Transverse colon (tissue), 4 donors: ENCODE results near the gene ANKAR. TPM values are rescaled to one million over a fixed set of nuclear protein-coding genes. Genes with fewer than 3 reads are reported as not detected.

Source experiments
- DNase-seq: peaks from one replicate; pipeline ENCODE4 v3.0.0-alpha.2; 2019
- H3K27ac ChIP-seq, 4 donors: fragments of 200-600 bp; sonication (generic); 2 replicates each; pipeline ENCODE4 v1.5.1; 2016 to 2018; ENCODE audit warnings: inconsistent platforms in 4 of 4
- H3K27me3 ChIP-seq: fragments of 200-600 bp; sonication (generic); 2 replicates; pipeline ENCODE4 v1.5.1; 2017; ENCODE audit warnings: inconsistent platforms
- H3K36me3 ChIP-seq, 4 donors: fragments of 200-600 bp; sonication (generic); 2 replicates each; pipeline ENCODE4 v1.5.1; 2017 to 2019; ENCODE audit warnings: inconsistent platforms in 4 of 4
- H3K4me1 ChIP-seq, 4 donors: fragments of 200-600 bp; sonication (generic); 2 replicates each; pipeline ENCODE4 v1.5.1; 2017 to 2020; ENCODE audit warnings: inconsistent platforms in 4 of 4
- H3K4me3 ChIP-seq, 4 donors: fragments of 200-600 bp; sonication (generic); 1 replicate in 1 of 4; 2 replicates in 3 of 4; pipeline versions ENCODE4 v1.5.1 to v1.6.1; 2017 to 2019; ENCODE audit warnings: inconsistent platforms in 4 of 4
- H3K9me3 ChIP-seq, 2 donors: fragments of 200-600 bp; sonication (generic); 2 replicates each; pipeline ENCODE4 v1.5.1; 2017 to 2019; ENCODE audit warnings: inconsistent platforms in 2 of 2
- EP300 ChIP-seq: sonication (generic); formaldehyde crosslinking; IDR thresholded peaks from one replicate; pipeline ENCODE4 v1.6.1; 2017; ENCODE audit warnings: antibody characterized with exemption, low read depth
- POLR2A ChIP-seq: fragments of 450-650 bp; IDR thresholded peaks from one replicate; pipeline ENCODE4 v1.6.1; 2016; ENCODE audit warnings: antibody characterized with exemption, mild to moderate bottlenecking, moderate library complexity
- POLR2AphosphoS5 ChIP-seq, 3 donors: sonication (generic); formaldehyde crosslinking; IDR thresholded peaks; one replicate each; pipeline ENCODE4 v1.6.1; 2016; ENCODE audit warnings: antibody characterized with exemption in 3 of 3
- WGBS, 2 donors: methylation state at CpG; one replicate each; pipeline ENCODE4 v1.1.5; 2018; ENCODE audit warnings: low coverage in 1 of 2; 5-methylcytosine and 5-hydroxymethylcytosine counted together
- in situ Hi-C, 4 donors: fragments of 200-750 bp; cut with MboI; loops; one replicate each; pipeline versions ENCODE4 v1.15.0 to v1.15.1; 2017; ENCODE audit warnings: low sequenced_read_pairs in 3 of 4, low pct_ligation_motif_present in 1 of 4, low pct_unique_long_range_greater_than_20kb in 1 of 4
- intact Hi-C: fragments of 100-400 bp; cut with DNase I; formaldehyde crosslinking; loops from one replicate; pipeline ENCODE4 v1.15.1; 2023; ENCODE audit warnings: low total_unique reads
- total RNA-seq, 4 donors: library from RNA; depleted of rRNA; stranded (reverse); fragments of >200 nt; gene quantifications; one replicate each; pipeline ENCODE4 v1.1.0, GENCODE V29; 2016
- TF ChIP-seq, protein P1 (sequence below), 5 experiments: fragments of 200-600 bp in 3 of 5; fragments of 450-650 bp in 2 of 5; sonication (generic) in 3 of 5; IDR thresholded peaks; 1 replicate in 2 of 5; 2 replicates in 3 of 5; pipeline ENCODE4 v1.5.1; 2016 to 2017; ENCODE audit warnings: antibody characterized with exemption in 5 of 5, inconsistent platforms in 3 of 5, mild to moderate bottlenecking in 2 of 5, moderate library complexity in 1 of 5

Gene ANKAR
- total RNA-seq, 4 donors from 2014 or later, result 6.0 to 25.7 (median 16.3) TPM

DNA sequence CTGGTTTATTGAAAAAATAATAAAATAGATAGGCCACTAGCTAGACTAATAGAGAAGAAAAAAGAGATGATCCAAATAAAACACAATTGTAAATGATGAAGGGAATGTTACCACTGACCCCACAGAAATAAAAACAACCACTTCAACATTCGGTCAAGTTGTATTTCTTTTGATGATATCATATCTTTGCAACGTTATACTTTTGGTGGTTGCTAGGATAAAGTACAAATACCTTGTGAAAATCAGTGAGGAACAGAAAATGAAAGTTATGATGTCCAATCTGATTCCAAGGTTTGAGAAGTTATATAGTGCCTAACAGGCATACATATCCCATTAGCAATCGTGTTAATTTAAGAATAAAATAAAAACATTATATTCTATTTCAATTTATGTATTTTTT is 19.8 kb upstream of the ANKAR start:
- WGBS, 2 donors, result 59 to 64% methylated on average over 3 of the region's 3 CpGs
- no peak for DNase-seq
- intact Hi-C loops (loop anchor here (5.0 kb wide), 1 partner anchor 1943 kb away; no protein-coding TSS in a partner anchor), in situ Hi-C loops (loop anchor here in 2 of 4 donors (25.0 kb wide), 2 partner anchors 133 to 408 kb away; partner anchors contain the start of genes MSTN (in 1 of the 2), ORMDL1 (in 1 of the 2) and PMS1 (in 1 of the 2))
- no peaks in the 10 kb centered on the region for H3K27me3 ChIP-seq
- H3K27ac ChIP-seq, result no peak overlapping the region
- no peaks in the 10 kb centered on the region for H3K4me1 ChIP-seq
- H3K36me3 ChIP-seq, result no peaks in the 10 kb centered on the region
- no peak overlapping the region for H3K4me3 ChIP-seq
- TF ChIP-seq POLR2AphosphoS5 (IDR thresholded peaks at IDR 0.05), result no peak
- TF ChIP-seq, protein P1, sequence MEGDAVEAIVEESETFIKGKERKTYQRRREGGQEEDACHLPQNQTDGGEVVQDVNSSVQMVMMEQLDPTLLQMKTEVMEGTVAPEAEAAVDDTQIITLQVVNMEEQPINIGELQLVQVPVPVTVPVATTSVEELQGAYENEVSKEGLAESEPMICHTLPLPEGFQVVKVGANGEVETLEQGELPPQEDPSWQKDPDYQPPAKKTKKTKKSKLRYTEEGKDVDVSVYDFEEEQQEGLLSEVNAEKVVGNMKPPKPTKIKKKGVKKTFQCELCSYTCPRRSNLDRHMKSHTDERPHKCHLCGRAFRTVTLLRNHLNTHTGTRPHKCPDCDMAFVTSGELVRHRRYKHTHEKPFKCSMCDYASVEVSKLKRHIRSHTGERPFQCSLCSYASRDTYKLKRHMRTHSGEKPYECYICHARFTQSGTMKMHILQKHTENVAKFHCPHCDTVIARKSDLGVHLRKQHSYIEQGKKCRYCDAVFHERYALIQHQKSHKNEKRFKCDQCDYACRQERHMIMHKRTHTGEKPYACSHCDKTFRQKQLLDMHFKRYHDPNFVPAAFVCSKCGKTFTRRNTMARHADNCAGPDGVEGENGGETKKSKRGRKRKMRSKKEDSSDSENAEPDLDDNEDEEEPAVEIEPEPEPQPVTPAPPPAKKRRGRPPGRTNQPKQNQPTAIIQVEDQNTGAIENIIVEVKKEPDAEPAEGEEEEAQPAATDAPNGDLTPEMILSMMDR (IDR thresholded peaks at IDR 0.05), result no peak
- TF ChIP-seq EP300, result no peak
- no peak for TF ChIP-seq POLR2A
- H3K9me3 ChIP-seq, result no peaks in the 10 kb centered on the region

DNA sequence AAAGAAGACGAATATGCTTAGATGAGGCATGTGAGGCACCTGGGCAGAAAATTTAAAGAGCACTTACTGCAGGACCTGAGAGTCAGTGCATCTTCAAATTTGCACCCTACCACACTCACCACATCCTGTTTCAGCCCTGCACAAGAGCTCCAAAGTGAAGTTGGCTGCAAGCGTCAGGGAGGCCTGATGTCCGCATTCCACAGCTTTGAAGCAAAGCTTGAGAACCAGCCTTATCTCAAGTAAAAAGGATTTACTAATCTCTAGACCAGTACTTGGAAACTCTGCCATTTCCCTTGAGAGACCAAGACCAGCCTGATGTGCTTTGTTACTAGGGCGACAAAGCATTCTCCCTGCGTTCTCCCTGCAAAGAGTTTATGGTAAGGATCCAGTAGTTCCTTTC is 16.6 kb upstream of the ANKAR start:
- TF ChIP-seq EP300 (no peak), POLR2AphosphoS5 (IDR thresholded peaks at IDR 0.05) (no peak)
- TF ChIP-seq, protein P1 (IDR thresholded peaks at IDR 0.05), result no peak
- in situ Hi-C loops (loop anchor here in 2 of 4 donors (25.0 kb wide), 2 partner anchors 129 to 404 kb away; partner anchors contain the start of genes MSTN (in 1 of the 2), ORMDL1 (in 1 of the 2) and PMS1 (in 1 of the 2)), intact Hi-C loops (no loop called here)
- Histone ChIP-seq H3K4me1 (peaks cover 0 to 14% (median 10%) of the 10 kb centered on the region in 4 donors), H3K4me3 (no peak overlapping the region), H3K36me3 (no peaks in the 10 kb centered on the region), H3K9me3 (no peaks in the 10 kb centered on the region), H3K27me3 (no peaks in the 10 kb centered on the region), H3K27ac (peak overlapping the region; percentile 1 to 48 (median 16))
- peak; percentile 33 for DNase-seq
- WGBS, 2 donors, result 63 to 66% methylated on average over 1 to 5 of the region's 5 CpGs

DNA sequence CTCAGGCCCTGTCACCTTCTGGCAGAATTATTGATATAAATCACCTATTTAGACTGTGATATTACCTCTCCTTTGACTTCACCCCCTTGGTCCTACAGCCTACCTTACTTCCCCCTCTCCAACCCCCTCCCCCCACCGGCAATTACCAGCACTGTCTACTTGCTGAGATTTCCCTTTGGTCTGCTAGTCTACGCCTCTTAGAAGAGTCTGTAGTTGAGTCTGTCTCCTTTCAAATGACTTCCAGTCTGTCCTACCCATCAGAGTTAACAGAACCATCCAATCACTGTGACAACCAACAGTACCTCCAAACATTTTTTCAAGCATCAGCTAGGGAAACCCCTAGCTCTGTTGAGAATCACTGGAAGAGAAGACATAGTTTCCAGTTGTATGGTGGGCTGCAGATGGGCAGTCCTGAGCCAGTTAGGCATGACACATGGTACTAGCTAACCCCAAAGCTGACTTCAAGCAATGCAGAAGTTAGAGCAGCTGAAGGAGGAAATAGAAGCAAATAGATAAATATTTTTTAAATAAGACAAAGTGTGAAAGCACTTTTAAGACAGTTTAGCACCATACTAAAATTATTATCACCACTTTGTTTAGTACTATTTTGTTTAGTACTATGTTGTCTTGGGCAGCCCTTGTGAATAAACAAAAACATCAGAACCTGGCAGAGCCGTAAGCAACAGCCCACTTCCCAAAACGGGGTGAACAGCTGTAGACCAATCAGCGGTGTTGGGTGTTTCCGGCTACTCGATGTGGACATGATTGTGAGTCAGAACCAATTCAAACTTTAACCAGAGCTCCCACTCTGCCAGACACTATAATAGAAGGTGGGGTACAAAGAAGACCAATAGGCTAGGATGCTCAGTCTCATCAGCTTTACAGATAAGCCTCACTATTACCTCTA is 15.9 kb upstream of the ANKAR start:
- Histone ChIP-seq H3K27me3 (no peaks in the 10 kb centered on the region), H3K9me3 (no peaks in the 10 kb centered on the region), H3K4me3 (no peak overlapping the region), H3K4me1 (peaks cover 0 to 19% (median 13%) of the 10 kb centered on the region in 4 donors), H3K36me3 (no peaks in the 10 kb centered on the region), H3K27ac (peak overlapping the region; percentile 1 to 48 (median 16))
- in situ Hi-C loops, result loop anchor here in 2 of 4 donors (25.0 kb wide), 2 partner anchors 129 to 404 kb away; partner anchors contain the start of genes MSTN (in 1 of the 2), ORMDL1 (in 1 of the 2) and PMS1 (in 1 of the 2)
- no peak for DNase-seq
- 53 to 81% methylated on average over 6 to 7 of the region's 7 CpGs for WGBS, 2 donors
- TF ChIP-seq EP300, result no peak
- TF ChIP-seq POLR2A, result no peak
- TF ChIP-seq, protein P1 (IDR thresholded peaks at IDR 0.05), result no peak
- no peak for TF ChIP-seq POLR2AphosphoS5 (IDR thresholded peaks at IDR 0.05)
- intact Hi-C loops, result no loop called here

DNA sequence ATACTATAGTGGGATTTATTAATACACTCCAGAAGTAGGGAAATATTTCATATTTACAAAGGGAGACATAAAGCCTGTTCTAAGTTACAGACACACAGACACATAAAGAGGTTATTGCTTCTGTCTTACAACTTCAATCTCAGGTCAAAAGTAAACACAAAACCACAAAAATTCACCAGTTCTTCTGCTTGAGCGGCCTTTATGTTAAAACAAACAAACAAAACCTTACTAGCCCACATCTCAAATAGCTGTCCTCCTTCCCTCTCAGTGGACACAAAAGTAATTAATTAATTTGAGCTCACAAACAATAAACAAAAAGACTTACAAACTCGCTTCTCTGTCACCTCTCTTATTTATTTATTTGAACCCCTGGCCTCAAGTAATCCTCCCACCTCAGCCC is 14.7 kb upstream of the ANKAR start:
- TF ChIP-seq, protein P1 (IDR thresholded peaks at IDR 0.05), result no peak
- TF ChIP-seq POLR2AphosphoS5 (IDR thresholded peaks at IDR 0.05) (no peak), POLR2A (no peak), EP300 (no peak)
- Histone ChIP-seq H3K27ac (no peak overlapping the region), H3K4me3 (no peak overlapping the region), H3K36me3 (no peaks in the 10 kb centered on the region), H3K9me3 (no peaks in the 10 kb centered on the region), H3K27me3 (no peaks in the 10 kb centered on the region), H3K4me1 (peaks cover 0 to 29% (median 13%) of the 10 kb centered on the region in 4 donors)
- WGBS, 2 donors, result 46 to 57% methylated on average over 2 of the region's 2 CpGs
- in situ Hi-C loops (loop anchor here in 2 of 4 donors (25.0 kb wide), 2 partner anchors 128 to 403 kb away; partner anchors contain the start of genes MSTN (in 1 of the 2), ORMDL1 (in 1 of the 2) and PMS1 (in 1 of the 2)), intact Hi-C loops (loop anchor here (5.0 kb wide), 1 partner anchor 38 kb away; no protein-coding TSS in a partner anchor)
- DNase-seq, result no peak
